ENCODE results near the gene LDB2.

The LDB2 gene

GRCh38 chr4:16881151-16881884, 17.1 kb downstream of the LDB2 start:
- no peak for TF ChIP-seq CTCF (IDR thresholded peaks at IDR 0.05)

- no peak for TF ChIP-seq CTCF (IDR thresholded peaks at IDR 0.05)
Observed at GRCh38 chr4:16875487-16875886, 23.0 kb downstream of the LDB2 start.

GRCh38 chr4:16869594-16870245, 28.7 kb downstream of the LDB2 start:
- TF ChIP-seq CTCF (IDR thresholded peaks at IDR 0.05): no peak

GRCh38 chr4:16868674-16869073, 29.8 kb downstream of the LDB2 start:
- no peak for TF ChIP-seq CTCF (IDR thresholded peaks at IDR 0.05)

GRCh38 chr4:16867827-16868226, 30.6 kb downstream of the LDB2 start:
- no peak for TF ChIP-seq CTCF (IDR thresholded peaks at IDR 0.05)

- TF ChIP-seq CTCF (IDR thresholded peaks at IDR 0.05): no peak
Observed at GRCh38 chr4:16866974-16867373, 31.5 kb downstream of the LDB2 start.

GRCh38 chr4:16865897-16866283, 32.6 kb downstream of the LDB2 start:
- TF ChIP-seq CTCF (IDR thresholded peaks at IDR 0.05): no peak
